ENCODE results near the gene ZNF239. TPM values are rescaled to one million over a fixed set of nuclear protein-coding genes. Genes with fewer than 3 reads are reported as not detected.

Gene ZNF239
- under 1 TPM; 0.79 to 0.93 TPM for total RNA-seq

GRCh38 chr10:43574001-43574892 lies at the start of gene ZNF239:
TSS of gene ZNF239 (minus strand) at chr10:43574616. CDS start at chr10:43558079, 16,537 bp downstream.

GRCh38 chr10:43606323-43607198 lies 32.1 kb upstream of the ZNF239 start, which contains the start of gene ZNF485:
TSS of gene ZNF485 (plus strand) at chr10:43606438. CDS start at chr10:43607051, 613 bp downstream.

Other genes with a start within 250 kb of the ZNF239 start
- not detected for gene FXYD4, start 203.0 kb downstream of the ZNF239 start, total RNA-seq
- 100 to 1,000 TPM; 439 to 457 TPM for gene HNRNPF, start 165.4 kb downstream of the ZNF239 start, total RNA-seq
- gene ZNF487, start 137.5 kb downstream of the ZNF239 start, total RNA-seq, result 1 to 10 TPM; 6.1 to 7.7 TPM
- gene ZNF485, start 31.8 kb upstream of the ZNF239 start, total RNA-seq, result 1 to 10 TPM; 6.0 to 6.5 TPM
- gene ZNF32, start 74.3 kb upstream of the ZNF239 start, total RNA-seq, result 10 to 100 TPM; 22.9 to 23.4 TPM